Measurements from ENCODE around the gene RAB11FIP3.
"Not testable (repeated sequence)": the region's sequence is repeated elsewhere in the genome, so short reads cannot be mapped to it uniquely, and the experiment has no call there.

The RAB11FIP3 gene

DNA sequence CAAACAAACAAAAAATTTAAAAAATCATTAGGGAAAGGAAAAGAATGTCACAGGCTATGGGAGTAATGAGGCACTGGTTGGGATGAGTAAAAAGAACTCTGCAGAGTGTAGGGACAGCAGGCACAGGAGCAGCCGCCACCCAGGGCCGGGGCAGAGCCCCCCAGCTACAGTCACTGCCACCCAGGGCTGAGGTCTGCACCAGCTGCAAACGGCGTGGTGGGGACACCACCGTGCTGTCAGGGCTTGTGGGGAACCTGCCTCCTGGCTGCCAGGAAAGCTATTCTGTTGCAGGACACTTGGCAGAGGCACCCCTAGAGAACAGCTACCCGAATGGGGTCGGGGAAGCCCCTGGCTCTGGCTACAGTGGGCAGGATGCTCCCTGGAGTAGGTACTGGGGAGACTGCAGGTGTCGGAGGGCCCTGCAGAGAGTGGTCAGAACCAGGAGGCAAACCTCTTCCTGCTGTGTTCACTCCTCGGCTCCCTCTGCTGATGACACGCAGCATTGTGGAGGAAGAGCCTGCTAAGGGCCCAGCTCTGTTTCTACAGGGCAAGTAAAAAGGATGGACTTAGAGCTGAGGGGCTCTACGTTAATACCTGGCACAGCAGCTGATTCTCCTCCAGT lies 69.8 kb downstream of the RAB11FIP3 start:
- DNase-seq: peak; percentile 45

- DNase-seq: no peak
Observed at GRCh38 chr16:496097-496886, 70.8 kb downstream of the RAB11FIP3 start.

DNA sequence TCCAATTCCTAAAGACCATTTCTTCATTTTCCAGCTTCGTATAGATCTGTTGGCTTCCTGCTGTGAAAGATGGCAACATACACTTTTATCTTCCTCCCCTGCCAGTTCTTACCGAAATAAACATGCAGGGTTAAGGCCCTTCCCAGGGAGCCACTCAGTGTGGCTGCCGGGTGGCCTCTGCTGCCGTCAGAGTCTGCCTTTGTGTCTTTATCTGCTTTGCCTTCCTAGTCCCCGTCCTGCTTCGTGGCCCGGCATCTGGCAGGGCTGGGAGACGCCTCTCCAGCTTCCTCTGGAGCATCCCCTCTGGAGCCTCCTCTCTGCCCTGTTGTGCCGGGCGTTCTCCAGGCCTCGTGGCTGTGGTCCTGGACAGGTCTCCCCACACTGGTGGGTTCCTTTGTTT lies 71.8 kb downstream of the RAB11FIP3 start:
- DNase-seq: no peak

- DNase-seq: no peak
Observed at GRCh38 chr16:499924-500323, 74.5 kb downstream of the RAB11FIP3 start.

- DNase-seq: no peak
Observed at GRCh38 chr16:500709-501108, 75.3 kb downstream of the RAB11FIP3 start.

- no peak for DNase-seq
Observed at GRCh38 chr16:502179-502943, 76.9 kb downstream of the RAB11FIP3 start.

- DNase-seq: no peak
Observed at GRCh38 chr16:503150-504071, 78.0 kb downstream of the RAB11FIP3 start.

DNA sequence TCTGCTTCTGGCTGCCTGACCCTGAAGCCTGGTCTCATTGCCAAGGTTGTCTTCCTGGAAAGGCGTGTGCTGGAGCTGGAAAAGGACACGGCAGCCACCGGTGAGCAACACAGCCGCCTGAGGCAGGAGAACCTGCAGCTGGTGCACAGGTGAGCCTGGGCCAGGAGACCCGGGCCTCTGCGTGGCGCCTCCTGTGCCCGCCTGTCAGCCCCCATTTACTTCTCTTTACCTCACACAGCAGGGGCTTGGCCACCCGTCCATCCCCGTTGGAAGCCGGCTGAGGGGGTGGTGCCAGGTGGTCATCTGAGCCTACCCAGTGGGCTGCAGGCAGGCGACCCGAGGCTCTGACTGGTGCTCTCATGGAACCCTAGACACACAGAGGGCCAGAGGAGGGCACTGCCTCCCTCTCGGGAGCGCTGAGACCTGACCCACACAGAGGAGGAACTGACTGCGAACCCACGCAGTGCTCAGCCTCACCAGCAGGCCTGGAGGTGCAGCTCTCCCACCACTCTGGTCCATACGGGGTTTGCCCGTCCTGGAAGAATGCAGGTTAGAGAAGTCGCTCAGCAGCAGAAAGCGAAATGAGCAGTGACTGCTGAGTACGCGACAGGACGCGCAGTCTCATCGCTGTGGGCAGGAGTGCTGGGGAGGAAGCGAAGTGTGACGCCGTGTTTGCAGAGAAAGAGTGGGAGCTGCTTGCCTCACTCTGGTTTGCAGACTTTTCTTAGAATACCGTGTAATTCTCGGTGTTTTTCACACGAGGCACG lies 80.2 kb downstream of the RAB11FIP3 start:
- DNase-seq: no peak

- no peak for DNase-seq
Observed at GRCh38 chr16:506246-506546, 80.7 kb downstream of the RAB11FIP3 start.

GRCh38 chr16:507527-507926 lies 82.1 kb downstream of the RAB11FIP3 start:
- not testable (repeated sequence) for DNase-seq

DNA sequence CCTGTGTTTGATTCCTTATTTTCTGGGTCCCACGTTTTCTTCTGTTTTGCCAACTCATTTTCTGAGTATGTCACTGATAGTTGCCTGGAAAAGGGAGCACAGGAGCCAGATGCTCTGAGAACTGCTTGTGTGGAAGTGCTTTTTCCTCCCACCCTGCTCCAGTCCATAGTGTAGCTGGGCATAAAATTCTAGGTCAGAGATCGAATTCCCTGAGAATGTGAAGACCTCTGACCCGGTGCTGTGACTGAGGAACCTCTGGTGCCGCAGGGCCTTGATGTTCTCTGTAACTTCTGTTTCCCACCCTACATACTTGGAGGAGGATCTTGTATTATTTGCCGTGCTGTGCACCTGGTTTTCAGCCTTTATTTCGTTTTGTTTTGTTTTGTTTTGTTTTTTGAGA lies 82.5 kb downstream of the RAB11FIP3 start:
- no peak for DNase-seq

GRCh38 chr16:508884-509736 lies 83.7 kb downstream of the RAB11FIP3 start:
- no peak for DNase-seq

GRCh38 chr16:510066-510825 lies 84.8 kb downstream of the RAB11FIP3 start:
- no peak for DNase-seq

GRCh38 chr16:512802-513201 lies 87.4 kb downstream of the RAB11FIP3 start:
- no peak for DNase-seq

DNA sequence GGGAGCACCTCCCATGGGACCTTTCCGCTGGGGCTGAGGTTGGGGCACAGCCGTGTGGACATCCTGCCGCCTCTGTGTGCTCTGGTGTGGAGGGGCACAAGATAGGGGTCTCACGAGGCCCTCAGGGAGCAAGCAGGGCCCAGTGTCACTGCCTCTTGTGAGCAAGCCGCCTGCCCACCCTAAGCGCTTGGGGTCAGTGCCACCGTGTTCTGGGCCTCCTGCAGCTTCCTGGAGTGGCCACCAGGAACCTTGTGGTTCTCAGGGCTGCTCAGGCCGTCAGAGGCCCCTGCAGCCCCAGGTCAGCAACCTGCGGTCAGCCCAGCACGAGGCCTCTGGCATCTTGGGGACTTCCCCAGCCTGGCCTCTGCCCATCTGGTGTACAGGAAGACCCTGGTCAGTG lies 88.5 kb downstream of the RAB11FIP3 start:
- no peak for DNase-seq

DNA sequence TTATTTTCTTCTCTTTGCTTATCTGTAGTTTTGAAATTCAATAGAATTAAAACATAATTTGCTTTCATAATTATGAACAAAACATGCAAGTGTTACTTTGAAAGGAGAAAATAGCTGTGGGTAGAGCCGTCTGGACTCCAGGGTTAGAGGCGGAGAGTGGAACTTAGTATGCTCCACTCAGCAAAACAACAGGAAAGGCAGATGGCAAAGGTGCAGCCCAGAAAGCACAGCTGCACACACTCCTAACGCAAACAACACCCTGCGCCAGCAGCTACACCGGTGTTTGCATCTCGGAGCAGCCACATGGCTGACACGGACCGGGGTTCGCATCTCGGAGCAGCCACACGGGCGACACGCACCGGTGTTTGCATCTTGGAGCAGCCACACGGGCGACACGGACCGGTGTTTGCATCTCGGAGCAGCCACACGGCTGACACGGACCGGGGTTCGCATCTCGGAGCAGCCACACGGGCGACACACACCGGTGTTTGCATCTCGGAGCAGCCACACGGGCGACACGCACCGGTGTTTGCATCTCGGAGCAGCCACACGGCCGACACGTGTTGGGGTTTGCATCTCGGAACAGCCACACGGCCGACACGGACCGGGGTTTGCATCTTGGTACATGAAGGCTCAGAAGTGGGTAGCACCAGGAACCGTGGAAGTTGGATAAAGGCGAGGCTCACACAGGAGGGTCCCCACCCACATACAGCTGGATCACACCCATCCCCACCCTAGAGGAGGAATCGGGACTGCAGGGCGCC lies 89.9 kb downstream of the RAB11FIP3 start:
- DNase-seq: no peak

DNA sequence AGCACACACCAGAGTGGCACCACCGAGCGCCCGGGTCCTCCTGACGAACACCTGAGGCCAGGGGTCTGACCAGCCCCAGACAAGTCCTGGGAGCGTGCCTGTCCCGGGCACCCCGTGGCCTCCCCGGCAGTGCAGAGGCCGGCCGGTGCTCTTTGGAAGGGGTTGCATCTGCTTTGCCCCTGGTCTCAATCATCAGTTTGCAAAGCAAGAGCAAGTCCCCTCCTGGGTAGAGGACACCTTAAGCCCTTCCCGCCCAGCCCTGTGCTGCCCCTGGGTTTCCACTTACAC lies 90.4 kb downstream of the RAB11FIP3 start:
- DNase-seq: no peak

GRCh38 chr16:516301-516700 lies 90.9 kb downstream of the RAB11FIP3 start:
- no peak for DNase-seq

DNA sequence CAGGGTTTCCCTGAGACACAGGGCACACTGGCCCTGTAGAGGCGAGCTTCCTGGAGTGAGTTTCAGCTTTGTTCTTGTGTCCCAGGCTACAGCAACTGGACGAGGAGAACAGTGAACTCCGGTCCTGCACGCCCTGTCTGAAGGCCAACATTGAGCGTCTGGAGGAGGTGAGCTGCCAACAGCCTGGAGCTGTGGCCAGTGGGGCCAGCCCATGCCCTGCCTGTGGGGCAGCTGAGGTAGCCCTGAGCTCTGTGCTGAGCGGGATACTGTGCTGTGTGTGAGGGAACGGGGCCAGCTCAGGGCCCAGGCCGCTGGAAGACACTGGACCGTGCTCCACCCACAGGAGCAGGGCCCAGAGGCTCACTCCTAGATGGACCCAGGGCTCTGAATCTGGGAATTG lies 93.4 kb downstream of the RAB11FIP3 start:
- DNase-seq: no peak

DNA sequence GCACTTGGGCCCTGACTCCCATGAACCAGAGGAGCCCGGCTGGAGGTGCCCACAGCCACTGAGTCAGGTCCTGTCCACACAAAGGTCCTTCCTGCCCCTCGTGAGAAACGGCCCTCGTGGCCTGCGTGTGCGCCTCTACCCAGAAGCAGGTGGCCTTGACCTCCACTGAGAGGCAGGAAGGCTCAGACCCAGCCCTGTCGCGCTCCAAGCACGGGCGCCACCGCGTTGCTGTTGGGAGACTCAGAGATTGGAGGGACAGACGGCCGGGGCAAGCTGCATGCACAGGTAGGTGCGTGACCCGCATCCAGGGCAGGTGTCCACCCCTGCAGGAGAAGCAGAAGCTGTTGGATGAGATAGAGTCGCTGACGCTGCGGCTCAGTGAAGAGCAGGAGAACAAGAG lies 94.0 kb downstream of the RAB11FIP3 start:
- DNase-seq: no peak
